OCI-LY1 (cell line): ENCODE measurements around the gene SH3BP1.
"Not testable (repeated sequence)": the region's sequence is repeated elsewhere in the genome, so short reads cannot be mapped to it uniquely, and the experiment has no call there.

ENCODE experiments used
- H2AFZ ChIP-seq: fragments of 200-600 bp; sonication (generic), shearing (Covaris generic); 2 replicates; pipeline ENCODE4 v1.6.0; 2014; ENCODE audit warnings: antibody characterized with exemption, mild to moderate bottlenecking, low read length
- H3F3A ChIP-seq: fragments of 200-600 bp; sonication (generic), shearing (Covaris generic); 2 replicates; pipeline ENCODE4 v1.6.0; 2014; ENCODE audit warnings: mild to moderate bottlenecking, antibody characterized with exemption, low read length, moderate library complexity; ENCODE audit not compliant: insufficient read depth
- H3K27ac ChIP-seq: fragments of 200-600 bp; sonication (generic); 2 replicates; pipeline ENCODE4 v1.5.1; 2014; ENCODE audit warnings: low read length, mixed run types, mild to moderate bottlenecking, low read depth; ENCODE audit not compliant: poor library complexity, severe bottlenecking
- H3K27me3 ChIP-seq: fragments of 200-600 bp; sonication (generic); 2 replicates; pipeline ENCODE4 v1.6.0; 2014; ENCODE audit warnings: antibody characterized with exemption, mild to moderate bottlenecking, low read length, moderate library complexity; ENCODE audit not compliant: insufficient read depth
- H3K36me3 ChIP-seq: fragments of 200-600 bp; sonication (generic); 2 replicates; pipeline ENCODE4 v1.6.1; 2014; ENCODE audit warnings: mild to moderate bottlenecking, antibody characterized with exemption, low read length, moderate library complexity, mixed read lengths; ENCODE audit not compliant: insufficient read depth
- H3K4me1 ChIP-seq: fragments of 200-600 bp; sonication (generic); 2 replicates; pipeline ENCODE4 v1.5.1; 2014; ENCODE audit warnings: mild to moderate bottlenecking, low read length, moderate library complexity; ENCODE audit not compliant: insufficient read depth, severe bottlenecking
- H3K4me2 ChIP-seq: fragments of 200-600 bp; sonication (generic), shearing (Covaris generic); 2 replicates; pipeline ENCODE4 v1.6.1; 2014; ENCODE audit warnings: low read length
- H3K4me3 ChIP-seq: fragments of 200-600 bp; sonication (generic); 2 replicates; pipeline ENCODE4 v1.5.1; 2014; ENCODE audit warnings: low read length, low read depth, mild to moderate bottlenecking, mixed read lengths; ENCODE audit not compliant: poor library complexity, severe bottlenecking
- H3K79me2 ChIP-seq: fragments of 200-600 bp; shearing (Covaris generic); 2 replicates; pipeline ENCODE4 v1.6.1; 2016; ENCODE audit warnings: mixed run types, low read length, mixed read lengths; ENCODE audit not compliant: insufficient read depth
- H3K9ac ChIP-seq: fragments of 200-600 bp; sonication (generic), shearing (Covaris generic); 2 replicates; pipeline ENCODE4 v1.6.1; 2014; ENCODE audit warnings: mild to moderate bottlenecking, low read length, mixed read lengths
- H3K9me2 ChIP-seq: fragments of 200-600 bp; sonication (generic), shearing (Covaris generic); 2 replicates; pipeline ENCODE4 v1.6.1; 2014; ENCODE audit warnings: low read depth, mild to moderate bottlenecking, low read length, mixed read lengths
- H3K9me3 ChIP-seq: fragments of 200-600 bp; shearing (Covaris generic); 2 replicates; pipeline ENCODE4 v1.6.1; 2014; ENCODE audit warnings: low read length, mixed read lengths
- H4K20me1 ChIP-seq: fragments of 200-600 bp; sonication (generic), shearing (Covaris generic); 2 replicates; pipeline ENCODE4 v1.6.0; 2016; ENCODE audit warnings: mild to moderate bottlenecking, low read length; ENCODE audit not compliant: insufficient read depth
- EZH2 ChIP-seq: fragments of 200-600 bp; sonication (generic), shearing (Covaris generic); IDR thresholded peaks from 2 replicates; pipeline ENCODE4 v1.8.0; 2017; ENCODE audit warnings: borderline replicate concordance, mixed run types, mild to moderate bottlenecking, antibody characterized with exemption, low read length, moderate library complexity, mixed read lengths
- TF ChIP-seq, protein P1 (sequence below): fragments of 200-600 bp; sonication (generic), shearing (Covaris generic); IDR thresholded peaks from 2 replicates; pipeline ENCODE4 v1.5.1; 2017; ENCODE audit warnings: mild to moderate bottlenecking, antibody characterized with exemption, low read length, moderate library complexity, mixed read lengths

Gene SH3BP1

GRCh38 chr22:37655252-37655563 lies 15.7 kb downstream of the SH3BP1 start:
- no peaks in the 10 kb centered on the region for H3K9me2 ChIP-seq
- TF ChIP-seq, protein P1, sequence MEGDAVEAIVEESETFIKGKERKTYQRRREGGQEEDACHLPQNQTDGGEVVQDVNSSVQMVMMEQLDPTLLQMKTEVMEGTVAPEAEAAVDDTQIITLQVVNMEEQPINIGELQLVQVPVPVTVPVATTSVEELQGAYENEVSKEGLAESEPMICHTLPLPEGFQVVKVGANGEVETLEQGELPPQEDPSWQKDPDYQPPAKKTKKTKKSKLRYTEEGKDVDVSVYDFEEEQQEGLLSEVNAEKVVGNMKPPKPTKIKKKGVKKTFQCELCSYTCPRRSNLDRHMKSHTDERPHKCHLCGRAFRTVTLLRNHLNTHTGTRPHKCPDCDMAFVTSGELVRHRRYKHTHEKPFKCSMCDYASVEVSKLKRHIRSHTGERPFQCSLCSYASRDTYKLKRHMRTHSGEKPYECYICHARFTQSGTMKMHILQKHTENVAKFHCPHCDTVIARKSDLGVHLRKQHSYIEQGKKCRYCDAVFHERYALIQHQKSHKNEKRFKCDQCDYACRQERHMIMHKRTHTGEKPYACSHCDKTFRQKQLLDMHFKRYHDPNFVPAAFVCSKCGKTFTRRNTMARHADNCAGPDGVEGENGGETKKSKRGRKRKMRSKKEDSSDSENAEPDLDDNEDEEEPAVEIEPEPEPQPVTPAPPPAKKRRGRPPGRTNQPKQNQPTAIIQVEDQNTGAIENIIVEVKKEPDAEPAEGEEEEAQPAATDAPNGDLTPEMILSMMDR, result no peak
- TF ChIP-seq EZH2, result no peak
- peaks cover 12% of the 10 kb centered on the region for H3K79me2 ChIP-seq
- no peak overlapping the region for H3K4me2 ChIP-seq
- H3K27ac ChIP-seq, result no peak overlapping the region
- no peaks in the 10 kb centered on the region for H3K9me3 ChIP-seq
- no peaks in the 10 kb centered on the region for H3F3A ChIP-seq
- H2AFZ ChIP-seq, result no peak overlapping the region
- no peak overlapping the region for H3K9ac ChIP-seq
- H3K4me1 ChIP-seq, result peaks cover 14% of the 10 kb centered on the region
- H4K20me1 ChIP-seq, result no peaks in the 10 kb centered on the region
- peaks cover 31% of the 10 kb centered on the region for H3K36me3 ChIP-seq
- no peak overlapping the region for H3K4me3 ChIP-seq
- H3K27me3 ChIP-seq, result no peaks in the 10 kb centered on the region

DNA sequence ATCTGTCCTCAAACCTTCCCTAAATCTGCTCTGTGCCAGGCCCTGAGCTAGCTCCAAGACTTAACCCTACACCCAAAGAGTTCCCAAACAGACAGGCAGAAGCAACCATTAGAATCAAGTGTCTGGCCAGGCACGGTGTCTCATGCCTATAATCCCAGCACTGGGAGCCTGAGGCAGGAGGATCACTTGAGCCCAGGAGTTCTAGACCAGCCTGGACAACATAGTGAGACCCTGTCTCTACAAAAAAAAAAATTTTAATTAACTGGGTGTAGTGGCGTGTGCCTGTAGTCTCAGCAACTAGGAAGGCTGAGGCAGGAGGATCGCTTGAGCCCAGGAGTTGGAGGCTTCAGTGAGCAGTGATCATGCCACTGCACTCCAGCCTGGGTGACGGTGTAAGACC lies 17.1 kb downstream of the SH3BP1 start:
- H2AFZ ChIP-seq, H3F3A ChIP-seq, H3K9me3 ChIP-seq, H3K9me2 ChIP-seq, H3K4me3 ChIP-seq, H3K9ac ChIP-seq, H3K27me3 ChIP-seq, H3K4me2 ChIP-seq, H4K20me1 ChIP-seq: not testable (repeated sequence)
- Histone ChIP-seq H3K4me1 (peaks cover 28% of the 10 kb centered on the region), H3K27ac (peak overlapping the region; percentile 65), H3K79me2 (peaks cover 26% of the 10 kb centered on the region), H3K36me3 (peaks cover 28% of the 10 kb centered on the region)

DNA sequence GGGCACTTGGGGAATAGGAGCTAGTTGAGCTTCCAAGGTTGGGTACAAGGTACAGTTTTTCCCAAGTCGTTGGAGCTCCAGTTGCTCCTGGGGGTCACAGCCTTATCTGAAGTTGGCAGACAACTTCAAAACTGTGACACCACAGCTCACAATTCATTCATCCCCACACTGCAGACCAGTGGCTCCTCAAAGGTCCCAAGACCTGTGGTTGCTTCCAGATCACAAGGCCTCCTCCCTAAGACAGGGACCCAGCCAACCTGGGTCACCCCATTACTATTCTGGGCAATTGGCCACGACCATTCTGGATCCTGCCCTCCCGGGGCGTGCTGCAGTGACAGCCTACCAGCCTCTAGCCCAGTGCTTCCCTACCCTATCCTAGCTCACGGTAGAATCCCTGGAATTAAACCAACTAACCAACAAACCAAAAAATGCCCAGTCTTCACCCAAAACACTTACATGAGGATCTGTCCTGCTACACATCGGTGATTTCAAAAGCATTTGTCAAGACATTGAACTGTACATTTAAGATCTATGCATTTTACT lies 18.2 kb downstream of the SH3BP1 start:
- no peaks in the 10 kb centered on the region for H3K9me3 ChIP-seq
- H3F3A ChIP-seq, result no peaks in the 10 kb centered on the region
- no peak overlapping the region for H2AFZ ChIP-seq
- no peaks in the 10 kb centered on the region for H3K9me2 ChIP-seq
- H4K20me1 ChIP-seq, result no peaks in the 10 kb centered on the region
- H3K27me3 ChIP-seq, result no peaks in the 10 kb centered on the region
- peak overlapping the region; percentile 93 for H3K4me2 ChIP-seq
- TF ChIP-seq, protein P1, result no peak
- TF ChIP-seq EZH2, result no peak
- peak overlapping the region; percentile 82 for H3K4me3 ChIP-seq
- peaks cover 39% of the 10 kb centered on the region for H3K4me1 ChIP-seq
- H3K9ac ChIP-seq, result peak overlapping the region; percentile 77
- H3K36me3 ChIP-seq, result peaks cover 28% of the 10 kb centered on the region; the same call in 1 of the 2 replicates
- H3K27ac ChIP-seq, result peak overlapping the region; percentile 91
- peaks cover 36% of the 10 kb centered on the region for H3K79me2 ChIP-seq
